Left forelimb (tissue), 1 donor: ENCODE results near the gene SLC38A2.
"Not testable (repeated sequence)": the region's sequence is repeated elsewhere in the genome, so short reads cannot be mapped to it uniquely, and the experiment has no call there.

ENCODE experiments used
- DNase-seq: peaks from one replicate; pipeline ENCODE4 v3.0.0-alpha.2; 2018; ENCODE audit warnings: low spot score

SLC38A2 gene

DNA sequence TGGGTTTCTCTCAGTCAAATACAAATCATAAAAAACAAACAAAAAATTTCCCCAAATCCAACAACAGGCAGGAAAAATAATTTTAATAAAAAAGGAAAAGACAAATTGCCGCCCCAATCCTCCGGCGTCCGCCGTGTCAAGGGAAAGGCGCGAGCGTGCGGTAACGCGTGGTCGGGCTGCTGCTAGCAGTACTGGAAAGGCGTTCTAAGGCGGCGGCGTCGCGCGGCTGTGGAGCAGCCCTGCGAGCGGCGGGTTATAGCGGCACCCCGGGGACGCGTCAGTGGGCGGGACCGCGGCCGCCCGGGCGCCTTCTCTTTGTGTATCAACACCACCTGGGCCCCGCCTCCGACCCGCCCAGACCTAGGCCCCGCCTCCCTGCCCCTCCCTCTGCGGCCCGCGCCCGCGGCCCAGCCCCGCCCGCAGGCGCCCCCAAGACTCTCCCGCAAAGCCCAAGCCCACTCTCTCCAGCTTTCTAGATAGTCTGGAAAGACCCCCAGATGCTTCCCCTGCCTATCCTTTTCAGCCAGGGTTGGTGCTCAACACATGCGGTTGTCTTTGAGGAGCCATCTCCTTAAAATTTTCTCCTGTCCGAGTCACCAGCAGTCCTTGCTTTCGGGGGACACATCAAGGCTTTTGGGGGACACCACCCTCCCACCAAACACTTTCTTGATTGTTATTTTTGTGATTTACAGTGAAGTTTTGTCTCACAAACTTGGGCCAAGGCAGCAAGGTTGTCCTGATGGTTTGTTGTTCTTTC lies at the start of gene SLC38A2:
Gene SLC38A2, minus strand, starts transcription at position 230 of the 757 bp plus-strand sequence. CDS start 1,480 bp downstream, outside the sequence.
- DNase-seq, result peak; percentile 96

DNA sequence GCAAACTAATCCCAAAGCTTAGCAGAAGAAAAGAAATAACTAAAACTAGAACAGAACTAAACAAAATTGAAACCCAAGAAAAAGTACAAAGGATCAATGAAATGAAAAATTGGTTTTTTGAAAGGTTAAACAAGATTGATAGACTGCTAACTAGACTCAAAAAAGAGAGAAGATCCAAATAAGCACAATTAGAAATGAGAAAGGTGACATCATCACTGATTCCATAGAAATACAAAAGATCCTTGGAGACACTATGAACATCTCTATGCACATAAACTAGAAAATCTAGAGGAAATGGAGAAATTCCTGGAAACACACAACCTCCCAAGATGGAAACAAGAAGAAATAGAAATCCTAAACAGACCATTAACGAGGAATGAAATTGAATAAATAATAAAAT lies 47.1 kb upstream of the SLC38A2 start:
- no peak for DNase-seq

DNA sequence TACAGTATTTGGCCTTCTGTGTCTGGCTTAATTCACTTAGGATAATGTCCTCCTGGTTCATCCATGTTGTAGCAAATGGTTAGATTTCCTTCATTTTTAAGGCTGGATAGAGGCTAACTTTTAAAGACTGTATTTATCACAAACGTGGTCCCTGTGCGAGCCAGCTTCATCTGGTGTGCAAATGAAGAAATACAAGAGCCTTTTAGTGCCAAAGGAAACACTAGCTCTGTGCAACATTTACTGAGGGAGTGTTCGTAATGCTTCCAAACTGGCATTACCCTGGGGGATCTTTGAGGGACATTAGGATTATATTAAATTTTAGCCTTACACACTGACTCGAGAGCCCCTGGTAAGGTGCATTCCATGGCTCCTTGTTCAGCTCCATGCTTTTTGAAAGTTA lies 43.0 kb upstream of the SLC38A2 start:
- DNase-seq, result no peak

DNA sequence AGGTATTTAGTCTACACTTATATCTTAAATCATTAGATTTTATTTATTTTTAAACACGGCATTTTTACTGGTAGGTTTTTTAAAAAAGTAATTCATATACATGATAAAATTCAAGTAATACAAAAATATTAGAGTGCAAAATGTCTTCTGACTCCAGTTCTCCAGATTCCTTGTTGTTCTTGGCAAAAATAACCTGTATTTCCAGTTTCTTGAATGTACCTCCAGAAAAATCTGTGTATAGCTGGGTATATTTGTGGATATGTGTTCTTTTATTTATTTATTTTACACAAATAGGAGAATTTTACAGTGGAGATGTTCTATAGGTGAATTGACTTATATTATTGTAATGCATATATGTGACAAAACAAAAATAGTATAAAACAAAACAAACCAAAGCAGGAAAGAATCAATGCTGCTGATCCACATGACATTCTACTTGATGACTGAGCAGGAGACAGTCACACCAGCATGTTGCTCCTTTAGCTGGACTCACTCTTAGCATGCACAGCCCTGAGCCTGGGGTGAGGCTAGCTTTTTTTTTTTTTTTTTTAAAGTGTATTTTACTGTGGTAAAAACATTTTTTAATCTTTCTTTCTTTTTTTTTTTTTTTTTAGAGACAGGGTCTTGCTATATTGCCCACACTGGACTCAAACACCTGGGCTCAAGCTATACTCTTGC lies 42.2 kb upstream of the SLC38A2 start:
- no peak for DNase-seq

DNA sequence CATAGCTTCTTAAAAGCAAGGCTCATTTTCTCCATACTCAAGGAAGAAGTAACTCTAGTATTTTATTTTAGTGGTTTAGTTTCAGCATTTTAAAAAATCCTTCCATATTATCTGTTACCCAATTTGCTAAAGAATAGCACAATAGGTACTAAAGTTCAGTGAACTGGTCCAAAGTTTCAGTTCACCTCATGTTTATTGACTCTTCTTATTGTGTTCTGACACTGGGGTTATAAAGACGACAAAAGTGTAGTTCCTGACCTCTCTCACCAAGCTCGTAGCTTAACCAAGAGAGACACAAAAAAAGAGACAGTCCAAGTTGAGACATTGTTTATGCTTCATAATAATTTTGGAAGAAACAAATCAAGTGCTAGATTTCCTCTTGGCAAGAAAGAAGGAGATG lies 40.8 kb upstream of the SLC38A2 start:
- DNase-seq, result no peak

DNA sequence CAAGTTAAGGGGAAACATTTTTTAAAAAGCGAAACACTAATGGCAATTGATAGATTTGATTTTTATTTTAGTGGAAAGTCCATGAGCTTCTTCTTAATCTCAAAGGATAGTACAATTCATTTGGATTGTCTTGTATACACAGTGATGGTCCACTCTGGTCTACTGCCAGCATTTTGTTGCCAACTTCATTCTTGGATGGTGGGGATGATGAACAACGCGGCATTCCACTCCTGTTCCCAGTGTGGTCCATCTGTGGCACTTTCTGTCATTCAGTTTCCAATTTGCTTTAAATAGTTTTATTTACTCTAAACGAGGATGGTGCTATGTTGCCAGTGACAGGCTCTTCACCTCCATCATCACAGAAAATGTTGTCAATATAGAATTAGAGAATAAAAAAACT lies 40.3 kb upstream of the SLC38A2 start:
- DNase-seq, result no peak

DNA sequence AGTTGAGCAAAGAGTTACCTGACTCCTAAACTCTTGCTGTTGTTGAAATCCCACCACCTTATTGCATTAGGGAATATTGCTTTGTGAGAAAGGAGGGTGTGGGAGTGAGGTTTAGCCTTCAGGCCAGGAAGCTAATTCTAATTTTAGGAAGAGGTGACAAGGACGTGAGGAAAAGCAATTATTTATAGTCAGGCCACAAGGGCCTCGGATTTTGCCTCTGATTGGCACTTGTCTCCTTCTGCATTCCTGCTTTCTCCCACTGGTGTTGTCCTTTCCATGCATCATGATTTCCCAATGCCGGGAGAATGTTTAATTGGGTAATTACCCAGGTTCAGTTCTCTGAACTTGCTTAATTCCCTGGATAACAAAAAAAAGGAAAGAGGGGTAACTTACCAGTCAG lies 37.9 kb upstream of the SLC38A2 start:
- DNase-seq, result no peak

DNA sequence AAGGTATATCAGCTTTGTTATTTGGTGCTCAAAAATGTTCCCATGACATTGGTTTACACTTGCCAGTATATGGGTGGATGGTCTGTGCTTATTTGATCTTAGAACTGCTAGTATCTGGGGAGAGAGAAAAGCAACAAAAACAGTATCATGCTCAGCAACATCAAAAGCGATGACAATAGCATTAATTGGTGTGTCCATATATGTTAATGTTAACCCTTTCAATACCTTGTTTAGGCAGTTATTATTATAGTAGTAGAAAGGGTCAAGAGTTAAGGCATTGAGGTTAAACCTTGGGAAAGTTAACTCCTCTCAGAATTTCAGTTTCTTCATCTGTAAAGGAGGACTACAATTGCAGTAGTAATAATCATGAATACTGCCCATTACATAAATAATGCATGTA lies 37.4 kb upstream of the SLC38A2 start:
- DNase-seq, result no peak

DNA sequence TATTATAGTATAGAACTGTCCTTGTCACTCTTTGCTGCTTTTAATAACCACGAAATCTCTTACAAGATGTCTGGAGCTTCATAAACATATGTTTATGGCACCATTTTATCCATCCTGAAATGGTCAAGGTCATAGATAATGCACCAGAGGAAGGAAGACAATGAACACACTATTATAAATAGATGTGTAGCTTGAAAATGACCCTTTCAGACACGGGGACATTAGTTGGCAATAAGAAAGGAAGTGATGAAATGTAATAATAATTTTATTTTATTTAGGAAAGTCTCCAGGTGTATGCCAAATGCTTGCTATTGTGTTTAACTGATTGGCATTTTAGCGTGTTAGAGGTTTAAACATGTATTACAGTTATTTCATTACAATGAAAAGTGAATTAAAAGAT lies 36.8 kb upstream of the SLC38A2 start:
- DNase-seq, result no peak

DNA sequence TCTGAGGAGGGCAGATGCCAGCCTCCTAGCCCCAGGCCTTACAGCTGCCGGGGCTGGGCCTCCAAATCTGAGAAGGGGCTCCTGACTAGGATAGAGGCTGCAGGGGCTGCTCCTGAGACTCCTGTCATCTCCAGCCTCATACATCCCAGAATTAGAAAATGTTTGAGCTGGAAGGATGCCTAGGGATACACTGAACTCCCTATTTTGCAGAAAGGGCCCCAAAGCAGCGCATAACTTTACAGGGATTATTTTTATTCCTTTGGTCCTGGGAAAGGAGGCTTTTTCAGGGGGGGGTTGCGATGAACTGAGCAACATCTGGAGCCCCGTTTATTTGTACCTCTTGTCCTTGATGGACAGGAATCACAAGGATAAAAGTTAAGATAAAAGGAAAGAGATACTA lies 35.9 kb upstream of the SLC38A2 start:
- no peak for DNase-seq

DNA sequence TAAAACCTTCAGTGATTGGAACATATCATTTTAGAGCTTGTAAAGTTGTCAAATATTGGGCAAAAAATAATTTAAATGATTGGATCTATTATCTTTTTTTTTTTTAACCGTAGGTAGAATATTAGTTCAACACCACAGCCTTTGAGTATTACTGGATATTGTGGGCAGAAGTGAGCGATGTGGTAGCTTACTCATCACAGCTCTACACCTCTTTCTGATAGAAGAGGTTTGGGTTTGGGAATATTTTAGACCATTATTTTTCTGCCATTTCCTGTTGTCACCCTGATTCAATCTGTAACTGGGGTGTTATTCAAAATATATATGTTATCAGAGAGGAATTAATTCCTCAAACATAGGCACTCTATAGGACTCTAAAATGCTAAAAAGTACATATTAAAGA lies 34.8 kb upstream of the SLC38A2 start:
- DNase-seq, result no peak

DNA sequence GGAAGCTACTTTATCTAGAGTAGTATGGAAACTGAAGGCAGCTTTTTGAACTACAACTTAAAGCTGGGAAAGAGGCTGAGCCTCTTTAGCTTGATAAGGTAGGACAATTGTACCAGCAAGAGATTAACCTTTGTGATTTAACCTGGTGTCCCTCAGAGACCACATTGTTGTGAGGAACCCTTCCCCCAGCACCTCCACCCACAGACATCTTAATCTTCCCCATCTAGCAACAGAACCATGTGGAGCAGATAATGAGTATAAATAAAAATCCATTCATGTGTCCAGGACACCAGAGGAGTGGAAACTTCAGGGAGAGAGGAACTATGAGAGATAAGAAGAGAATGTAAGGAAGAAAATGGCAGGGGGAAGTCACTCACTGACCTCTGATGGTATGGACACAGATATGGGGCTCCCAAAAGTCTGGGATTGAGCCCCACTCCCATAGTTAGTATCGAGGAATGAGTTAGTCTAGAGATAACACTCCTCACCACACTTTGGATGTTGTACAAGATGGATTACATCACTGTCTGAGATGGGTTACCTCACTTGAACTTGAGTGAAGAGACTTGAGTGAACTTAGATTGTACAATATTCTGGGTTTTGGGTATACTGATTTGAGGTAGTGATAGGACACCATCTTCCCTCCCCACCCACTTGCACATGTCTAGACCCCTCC lies 33.9 kb upstream of the SLC38A2 start:
- no peak for DNase-seq

DNA sequence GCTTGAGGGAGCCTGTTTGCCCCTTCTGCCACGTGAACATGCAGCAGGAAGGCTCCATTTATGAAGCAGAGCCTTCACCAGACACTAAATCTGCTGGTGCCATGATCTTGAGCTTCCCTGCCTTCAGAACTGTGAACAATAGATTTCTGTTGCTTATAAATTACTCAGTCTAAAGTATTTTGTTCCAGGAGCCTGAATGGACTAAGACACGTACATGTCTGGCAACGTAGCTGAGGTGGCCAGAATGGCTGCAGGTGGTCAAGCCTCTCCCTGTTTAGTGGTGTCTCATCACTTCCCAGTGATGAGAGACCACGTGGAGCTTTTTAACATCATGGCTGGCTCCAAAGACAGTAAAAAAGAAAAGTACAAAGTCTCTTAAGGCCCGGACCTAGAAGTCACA lies 32.2 kb upstream of the SLC38A2 start:
- DNase-seq, result no peak

DNA sequence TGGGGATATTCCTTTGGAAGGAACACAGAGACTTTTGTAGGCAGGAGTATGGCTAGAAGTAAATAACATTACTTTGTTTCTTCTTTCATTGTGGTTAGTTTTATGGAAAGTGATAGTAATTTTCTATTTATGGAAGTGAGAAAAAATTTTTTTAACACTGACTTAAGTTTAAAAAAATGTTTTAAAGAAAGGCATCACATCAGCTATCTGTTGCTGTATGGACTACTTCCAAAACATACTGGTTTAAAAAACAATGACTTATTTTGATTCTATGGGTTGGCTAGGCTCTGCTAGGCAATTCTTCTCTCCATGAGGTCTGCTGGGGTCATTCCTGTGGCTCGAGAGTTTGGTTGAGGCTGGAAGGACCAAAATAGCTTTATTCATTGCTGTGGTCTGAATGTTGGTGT lies 31.7 kb upstream of the SLC38A2 start:
- no peak for DNase-seq

DNA sequence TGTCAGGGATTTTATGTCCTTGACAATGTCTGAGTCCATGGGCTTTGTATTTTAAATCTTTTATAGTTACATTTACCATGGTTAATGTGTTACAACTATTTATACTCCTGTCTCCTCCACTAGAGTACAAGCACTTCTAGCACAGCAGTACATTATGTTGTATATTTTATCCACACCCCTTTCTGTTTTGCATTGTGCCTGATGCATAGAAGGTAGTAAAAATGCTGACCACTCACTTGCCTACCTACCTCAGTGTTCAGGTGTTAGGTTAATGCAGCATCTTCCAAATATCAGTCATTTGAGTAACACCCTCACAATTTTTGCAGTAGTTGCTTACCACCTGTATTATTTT lies 31.1 kb upstream of the SLC38A2 start:
- no peak for DNase-seq

DNA sequence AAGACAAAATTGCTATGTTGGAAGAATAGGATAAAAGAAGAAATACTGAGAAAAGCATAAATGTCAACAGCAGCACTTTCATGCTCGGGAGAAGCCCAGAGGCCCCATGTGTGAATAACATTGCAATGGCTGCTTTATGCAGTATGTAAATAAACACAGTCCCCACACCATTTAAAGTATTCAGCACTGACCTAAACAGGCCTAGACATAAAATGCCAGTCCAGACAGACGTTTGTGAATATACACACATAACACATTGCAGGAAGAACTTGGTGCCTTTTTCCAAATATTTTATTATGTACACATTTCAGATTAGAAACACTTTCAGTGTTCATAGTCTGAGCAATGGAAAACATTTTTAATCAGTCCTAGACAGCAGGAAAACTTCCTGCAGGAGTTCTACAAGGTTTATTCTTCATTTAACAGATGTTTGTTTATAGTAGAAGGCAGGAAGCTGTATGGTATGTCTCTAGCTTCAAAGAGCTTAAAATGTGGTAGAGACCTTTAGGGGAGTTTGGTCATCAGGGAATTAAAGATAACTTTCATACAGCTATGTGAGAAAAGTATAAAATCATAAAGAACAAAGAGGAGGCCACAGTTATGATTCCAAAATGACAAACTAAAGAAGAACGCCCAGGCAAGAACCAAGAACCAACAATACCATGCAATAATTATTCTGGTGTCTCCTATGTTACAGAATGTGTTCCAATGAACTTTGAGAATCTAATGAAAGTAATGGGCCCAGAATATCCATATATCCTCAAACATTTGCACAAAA lies 30.6 kb upstream of the SLC38A2 start:
- DNase-seq, result no peak

DNA sequence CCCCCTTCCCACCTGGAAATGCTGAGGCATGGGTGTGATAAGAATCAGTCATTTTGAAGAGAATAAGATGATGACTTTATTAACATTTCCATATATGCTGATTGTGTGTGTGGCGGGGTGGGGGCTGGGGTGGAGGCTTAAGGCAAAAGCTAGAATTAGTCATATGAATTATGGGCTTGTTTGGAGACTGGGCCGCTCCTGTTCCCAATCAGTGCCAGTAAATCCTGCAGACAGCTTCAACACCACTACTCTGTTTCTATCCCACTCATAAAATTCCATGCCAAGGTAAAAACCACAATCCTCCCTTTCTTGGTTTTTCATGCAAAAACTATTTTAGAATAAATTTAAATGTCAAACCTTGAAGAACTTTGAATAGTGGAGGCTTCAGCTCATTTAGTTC lies 29.9 kb upstream of the SLC38A2 start:
- no peak for DNase-seq

DNA sequence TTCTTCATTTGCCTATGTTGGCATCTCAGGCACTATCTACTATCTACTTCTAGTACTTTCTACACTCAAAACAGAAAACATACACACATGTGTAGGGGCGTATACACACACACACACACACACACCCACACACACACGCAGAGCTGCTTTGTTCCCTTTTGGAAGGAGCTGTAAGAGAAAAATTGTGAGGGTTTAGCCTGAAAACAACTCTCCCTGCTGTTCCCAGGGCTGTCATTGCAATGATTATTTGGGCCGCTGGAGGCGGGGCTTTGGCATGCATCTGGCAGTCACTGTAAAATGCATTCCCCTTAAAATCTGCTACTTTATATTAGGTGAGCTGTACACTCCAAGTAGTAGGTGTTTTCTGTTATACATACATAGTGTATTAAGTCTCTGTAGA lies 29.1 kb upstream of the SLC38A2 start:
- DNase-seq, result no peak

DNA sequence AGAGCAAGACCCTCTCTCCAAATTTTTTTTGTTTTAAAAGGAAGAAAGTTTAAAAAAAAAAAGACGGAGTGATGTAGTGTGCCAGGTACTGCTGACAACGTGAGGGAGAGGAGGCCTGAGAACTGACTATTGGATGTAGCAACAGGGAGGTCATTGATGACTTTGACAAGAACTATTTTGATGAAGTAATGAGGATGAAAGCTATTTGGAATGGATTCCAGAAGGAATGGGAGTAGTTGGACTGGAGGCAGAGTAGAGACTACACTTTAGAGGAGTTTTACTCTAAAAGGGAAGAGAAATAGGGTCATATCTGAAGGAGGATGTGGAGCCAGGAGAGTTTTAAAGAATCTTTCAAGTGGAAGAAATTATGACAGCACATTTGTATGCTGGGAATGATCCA lies 27.8 kb upstream of the SLC38A2 start:
- no peak for DNase-seq

DNA sequence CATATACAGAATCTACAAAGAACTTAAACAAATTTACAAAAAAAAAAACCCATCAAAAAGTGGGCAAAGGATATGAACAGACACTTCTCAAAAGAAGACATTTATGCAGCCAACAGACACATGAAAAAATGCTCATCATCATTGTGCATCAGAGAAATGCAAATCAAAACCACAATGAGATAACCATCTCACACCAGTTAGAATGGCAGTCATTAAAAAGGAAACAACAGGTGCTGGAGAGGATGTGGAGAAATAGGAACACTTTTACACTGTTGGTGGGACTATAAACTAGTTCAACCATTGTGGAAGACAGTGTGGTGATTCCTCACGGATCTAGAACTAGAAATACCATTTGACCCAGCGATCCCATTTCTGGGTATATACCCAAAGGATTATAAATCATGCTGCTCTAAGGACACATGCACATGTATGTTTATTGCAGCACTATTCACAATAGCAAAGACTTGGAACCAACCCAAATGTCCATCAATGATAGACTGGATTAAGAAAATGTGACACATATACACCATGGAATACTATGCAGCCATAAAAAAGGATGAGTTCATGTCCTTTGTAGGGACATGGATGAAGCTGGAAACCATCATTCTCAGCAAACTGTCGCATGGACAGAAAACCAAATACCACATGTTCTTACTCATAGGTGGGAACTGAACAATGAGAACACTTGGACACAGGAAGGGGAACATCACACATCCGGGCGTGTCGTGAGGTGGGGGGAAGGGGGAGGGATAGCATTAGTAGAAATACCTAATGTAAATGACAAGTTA lies 27.1 kb upstream of the SLC38A2 start:
- not testable (repeated sequence) for DNase-seq

DNA sequence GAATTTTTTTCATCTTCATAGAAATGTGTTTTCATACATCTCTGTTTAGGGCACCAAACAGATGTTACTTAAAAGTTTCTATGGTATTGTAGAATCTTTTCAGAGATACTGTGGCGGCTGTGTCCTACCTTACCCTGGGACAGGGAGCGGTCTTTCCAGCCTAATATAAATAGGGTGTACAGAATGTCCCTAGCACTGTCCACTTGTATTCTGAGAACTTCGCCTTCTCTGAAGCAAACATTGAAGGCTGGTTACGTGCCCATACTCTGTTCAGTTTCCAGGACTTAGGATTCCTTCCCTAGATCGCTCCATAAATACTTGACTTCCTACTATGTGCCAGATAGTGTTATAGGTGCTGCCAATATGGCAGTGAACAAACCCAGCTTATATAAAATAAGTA lies 24.3 kb upstream of the SLC38A2 start:
- DNase-seq, result no peak

DNA sequence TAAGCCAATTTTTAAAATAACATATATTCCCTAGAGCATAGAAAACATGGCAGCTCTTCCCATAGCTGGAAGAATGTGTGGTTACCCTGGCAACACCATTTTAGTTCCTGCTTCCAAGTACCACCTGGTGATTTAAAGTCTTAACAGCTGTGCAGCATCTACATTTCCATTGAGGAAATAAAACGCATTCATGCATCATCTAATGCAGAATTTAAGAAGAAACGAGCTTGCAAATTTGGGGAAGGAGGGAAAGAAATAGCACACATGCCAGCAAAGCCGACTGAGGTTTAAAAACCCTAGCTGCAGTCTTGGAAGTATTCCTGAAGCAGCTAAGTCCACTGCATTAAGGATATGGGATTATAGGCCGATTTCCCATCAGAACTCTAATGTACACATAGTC lies 22.8 kb upstream of the SLC38A2 start:
- DNase-seq, result no peak
